HG02623 (cell line): Measurements from ENCODE around the gene USH1C.

Experiments used
- ATAC-seq: cut with Tn5 transposase; IDR thresholded peaks from one replicate; pipeline ENCODE4 v1.9.1; 2021; ENCODE audit warnings: moderate library complexity; ENCODE audit not compliant: unreplicated experiment

USH1C gene

GRCh38 chr11:17544181-17544622, at the start of gene USH1C:
TSS of gene USH1C (minus strand) at chr11:17544416. CDS start at chr11:17544307, 109 bp downstream.
- no peak for ATAC-seq

GRCh38 chr11:17593466-17594245, 49.4 kb upstream of the USH1C start:
- ATAC-seq: no peak

DNA sequence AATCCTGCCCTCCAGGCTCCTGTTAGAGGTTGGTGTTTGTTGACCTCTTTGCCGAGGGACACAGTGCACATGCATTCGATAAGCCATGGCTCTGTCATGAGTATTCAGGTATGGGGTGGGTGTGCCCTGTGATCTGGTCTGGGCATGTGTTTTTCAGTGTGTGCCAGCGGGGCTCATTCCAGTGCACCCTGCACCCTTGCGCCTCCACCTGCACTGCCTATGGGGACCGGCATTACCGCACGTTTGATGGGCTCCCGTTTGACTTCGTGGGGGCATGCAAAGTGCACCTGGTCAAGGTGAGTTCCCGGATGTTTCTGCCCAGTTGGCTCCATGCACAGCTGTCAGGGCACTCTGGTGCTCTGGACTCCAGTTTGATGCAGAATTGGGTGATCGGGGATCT, 47.1 kb upstream of the USH1C start:
- no peak for ATAC-seq

DNA sequence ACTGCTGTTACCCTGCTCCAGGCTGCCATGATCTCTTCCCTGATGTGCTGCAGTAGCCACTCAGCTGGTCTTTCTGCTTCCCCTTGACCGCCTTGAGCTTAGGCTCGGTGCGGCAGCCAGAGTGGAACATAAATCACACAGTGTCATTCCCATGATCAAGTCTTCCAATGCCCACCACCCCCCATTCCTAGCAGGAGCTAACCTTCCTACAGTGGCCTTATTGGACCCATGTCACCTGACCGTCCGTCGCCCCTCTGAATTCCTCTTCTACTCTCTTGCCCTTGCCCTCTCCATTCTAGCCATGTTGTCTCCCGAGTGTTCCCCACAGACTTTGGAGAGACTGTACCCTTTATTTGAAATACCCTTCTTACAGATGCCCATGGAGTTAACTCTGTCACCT, 46.2 kb upstream of the USH1C start:
- no peak for ATAC-seq

GRCh38 chr11:17588721-17589120, 44.5 kb upstream of the USH1C start:
- no peak for ATAC-seq

GRCh38 chr11:17588166-17588565, 44.0 kb upstream of the USH1C start:
- no peak for ATAC-seq

GRCh38 chr11:17585911-17586695, 41.9 kb upstream of the USH1C start:
- ATAC-seq: no peak

- no peak for ATAC-seq
Observed at GRCh38 chr11:17581732-17582053, 37.5 kb upstream of the USH1C start.

GRCh38 chr11:17581036-17581731, 37.0 kb upstream of the USH1C start:
- no peak for ATAC-seq

DNA sequence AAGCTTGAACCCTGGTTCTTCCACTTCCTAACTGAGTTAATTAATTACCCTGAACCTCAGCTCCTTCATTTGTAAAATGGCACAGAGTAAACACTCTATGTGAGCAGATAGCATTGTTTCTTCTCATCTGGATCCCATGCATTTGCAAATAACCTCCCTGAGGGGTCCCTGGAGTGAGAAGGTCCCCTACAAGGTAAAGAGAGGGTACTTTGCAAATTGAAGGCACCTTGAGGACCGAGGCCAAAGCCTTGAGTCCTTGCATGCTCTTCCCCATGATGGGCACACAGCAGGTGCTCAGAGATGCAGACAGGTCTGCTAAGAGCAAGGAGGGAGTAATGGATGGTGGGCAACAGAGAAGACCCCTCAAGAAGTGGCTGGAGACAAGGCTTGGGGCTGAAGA, 36.1 kb upstream of the USH1C start:
- ATAC-seq: no peak

DNA sequence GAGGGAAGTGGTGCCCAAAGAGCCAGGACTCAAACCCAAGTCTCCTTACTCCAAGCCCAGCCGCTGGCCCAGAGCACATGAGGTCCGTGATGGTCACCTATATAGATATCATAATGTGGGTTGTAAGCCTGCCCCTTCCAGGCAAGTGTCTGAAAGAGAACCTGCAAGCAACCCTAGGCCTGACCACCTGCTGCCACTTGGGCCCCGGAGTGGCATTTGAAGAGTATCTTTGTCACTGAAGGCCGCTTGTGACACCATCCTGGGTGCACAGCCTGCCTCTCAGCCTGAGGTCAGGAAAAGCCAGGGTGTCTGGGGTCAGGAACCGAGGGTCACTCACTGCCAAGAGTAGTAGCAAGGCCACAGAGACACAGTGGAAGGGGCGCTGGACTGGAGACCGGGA, 35.2 kb upstream of the USH1C start:
- ATAC-seq: no peak

DNA sequence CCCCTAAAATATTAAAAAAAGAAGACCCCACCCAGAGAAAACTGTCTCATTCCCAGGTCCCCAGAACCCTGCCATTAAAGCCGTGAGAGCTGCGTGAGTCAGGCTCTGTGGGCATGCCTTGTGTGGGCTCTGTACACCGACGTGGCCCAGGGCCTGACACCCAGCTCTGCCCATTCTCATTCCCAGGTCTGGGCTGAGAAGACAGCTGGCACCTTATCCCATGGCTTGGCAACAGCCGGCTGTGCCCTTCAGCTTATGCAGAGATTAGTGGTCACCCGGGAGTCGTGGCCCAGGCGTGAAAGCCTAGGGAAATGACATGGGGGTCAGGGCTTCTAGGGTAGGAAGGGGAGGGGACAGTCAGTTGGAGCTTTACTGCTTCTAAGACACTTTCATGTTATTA, 34.7 kb upstream of the USH1C start:
- ATAC-seq: no peak

- no peak for ATAC-seq
Observed at GRCh38 chr11:17578296-17578695, 34.1 kb upstream of the USH1C start.

DNA sequence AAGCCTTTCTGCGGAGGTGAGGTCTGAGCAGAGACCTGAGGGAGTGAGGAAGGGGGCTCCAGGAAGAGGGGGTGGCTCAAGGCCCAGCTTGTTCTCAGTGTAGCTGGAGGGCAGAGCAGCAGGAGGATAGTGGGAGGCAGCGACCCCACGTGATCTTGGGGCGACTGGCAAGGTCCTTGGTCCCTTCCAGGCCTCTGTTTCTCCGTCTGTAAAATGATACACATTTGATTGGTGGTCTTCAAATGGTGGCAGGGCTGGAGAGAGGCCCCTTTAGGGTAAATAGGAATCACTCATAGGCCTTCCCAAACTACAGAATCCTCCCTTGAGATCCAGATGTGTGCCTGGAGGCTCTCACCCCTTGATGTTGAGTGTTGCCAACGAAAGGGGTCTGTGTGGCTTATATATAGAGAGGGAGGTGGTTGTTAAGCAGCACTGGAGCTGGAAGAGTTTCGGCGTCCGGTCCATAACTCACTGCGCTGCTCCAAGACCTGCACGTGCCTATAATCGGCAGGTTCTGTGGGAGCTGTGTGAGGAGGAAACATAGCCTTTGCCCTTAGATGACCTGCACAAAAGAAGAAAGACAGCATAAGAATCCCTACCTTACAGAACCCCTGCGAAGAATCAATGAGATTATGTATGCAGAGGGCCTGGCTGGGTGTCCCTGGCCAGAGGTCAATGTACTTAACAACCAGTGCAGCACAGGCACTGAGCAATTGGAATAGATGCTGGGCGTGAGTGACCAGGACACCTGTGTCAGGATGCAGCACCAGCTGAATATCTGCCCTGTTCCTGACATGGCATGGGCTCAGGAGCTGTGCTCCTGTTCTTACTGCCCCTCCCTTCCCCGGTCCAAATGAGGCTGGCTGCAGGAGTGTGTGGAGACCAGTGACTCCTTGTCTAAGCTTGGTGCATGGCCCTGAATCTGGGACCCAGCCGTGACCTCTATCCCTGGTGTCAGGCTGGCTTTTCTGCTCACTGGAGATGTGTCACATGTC, 31.5 kb upstream of the USH1C start:
- no peak for ATAC-seq

GRCh38 chr11:17574141-17575091, 30.2 kb upstream of the USH1C start:
- ATAC-seq: no peak

GRCh38 chr11:17573526-17573925, 29.3 kb upstream of the USH1C start:
- ATAC-seq: no peak

- ATAC-seq: no peak
Observed at GRCh38 chr11:17572791-17573460, 28.7 kb upstream of the USH1C start.

- no peak for ATAC-seq
Observed at GRCh38 chr11:17572359-17572690, 28.1 kb upstream of the USH1C start.
